MCF 10A (cell line): ENCODE measurements around the gene OPN5. TPM values are rescaled to one million over a fixed set of nuclear protein-coding genes. Genes with fewer than 3 reads are reported as not detected.

Experiments
- BruUV-seq: library from RNA; stranded (reverse); fragments of 400-500 nt; replicated peaks from 2 replicates; lab custom pipeline; 2021; lab: Mats Ljungman, UMichigan
- CTCF ChIA-PET: fragments of 300-600 bp; sonication (Branson Sonifier 250); formaldehyde crosslinking; extraction: SDS; loops from one replicate; lab custom pipeline; 2021; ENCODE audit warnings: antibody characterized with exemption, inconsistent platforms; lab: Yijun Ruan, JAX
- POLR2A ChIA-PET: fragments of 300-600, 350-650 bp; sonication (Branson Sonifier 250); formaldehyde crosslinking; extraction: SDS; loops from one replicate; lab custom pipeline; 2020; ENCODE audit warnings: antibody characterized with exemption, inconsistent platforms; lab: Yijun Ruan, JAX
- DNase-seq: peaks from one replicate; pipeline ENCODE4 v3.0.0-alpha.2; 2018; ENCODE audit not compliant: unreplicated experiment
- H3K27ac Mint-ChIP-seq: one replicate; pipeline ENCODE4 v1.8.0; 2022; ENCODE audit warnings: mild to moderate bottlenecking, low read depth, mixed read lengths; ENCODE audit not compliant: unreplicated experiment
- H3K27me3 Mint-ChIP-seq: one replicate; pipeline ENCODE4 v1.8.0; 2022; ENCODE audit warnings: mixed read lengths; ENCODE audit not compliant: insufficient read depth, unreplicated experiment
- H3K36me3 Mint-ChIP-seq: one replicate; pipeline ENCODE4 v1.8.0; 2022; ENCODE audit warnings: mild to moderate bottlenecking, moderate library complexity, mixed read lengths; ENCODE audit not compliant: insufficient read depth, unreplicated experiment
- H3K4me1 Mint-ChIP-seq: one replicate; pipeline ENCODE4 v1.8.0; 2022; ENCODE audit warnings: mixed read lengths; ENCODE audit not compliant: insufficient read depth, unreplicated experiment
- H3K4me3 Mint-ChIP-seq: one replicate; pipeline ENCODE4 v1.8.0; 2022; ENCODE audit warnings: mild to moderate bottlenecking, moderate library complexity, mixed read lengths; ENCODE audit not compliant: unreplicated experiment
- H3K9me3 Mint-ChIP-seq: one replicate; pipeline ENCODE4 v1.8.0; 2022; ENCODE audit warnings: mixed read lengths; ENCODE audit not compliant: unreplicated experiment
- CTCF ChIP-seq: fragments of 200-600 bp; IDR thresholded peaks from one replicate; pipeline ENCODE4 v1.8.0; 2022; ENCODE audit warnings: antibody characterized with exemption, mild to moderate bottlenecking; ENCODE audit not compliant: unreplicated experiment
- intact Hi-C: fragments of 100-400 bp; cut with micrococcal nuclease; formaldehyde crosslinking; loops from 2 replicates; pipeline ENCODE4 v1.14.1; 2022
- total RNA-seq: library from RNA; stranded (reverse); gene quantifications from 2 replicates; pipeline ENCODE4 v1.2.3, GENCODE V29; 2022

OPN5 gene
- total RNA-seq, 1 experiment from 2014 or later: not detected

GRCh38 chr6:47854971-47855370, 73.1 kb downstream of the OPN5 start:
- H3K4me3 Mint-ChIP-seq: no peak overlapping the region
- H3K4me1 Mint-ChIP-seq: peaks cover 5% of the 10 kb centered on the region
- CTCF ChIA-PET: interaction anchor here (0.6 kb wide), 2 partner anchors 9 to 68 kb away, joined by 3 read pairs; no protein-coding TSS in a partner anchor

GRCh38 chr6:47859175-47859574, 77.3 kb downstream of the OPN5 start:
- Mint-ChIP-seq H3K9me3 (no peaks in the 10 kb centered on the region), H3K27me3 (no peaks in the 10 kb centered on the region), H3K4me1 (no peaks in the 10 kb centered on the region), H3K36me3 (no peaks in the 10 kb centered on the region), H3K27ac (no peak overlapping the region), H3K4me3 (no peak overlapping the region)
- POLR2A ChIA-PET: no interaction called here
- intact Hi-C loops: no loop called here
- no peak for TF ChIP-seq CTCF
- no peak for DNase-seq
- CTCF ChIA-PET: interaction anchor here (0.6 kb wide), 2 partner anchors 1673 to 1698 kb away, joined by 3 read pairs; no protein-coding TSS in a partner anchor
- no TSS peak for BruUV-seq

More at GRCh38 chr6:47854971-47855370, 73.1 kb downstream of the OPN5 start:
- Mint-ChIP-seq H3K9me3 (no peaks in the 10 kb centered on the region), H3K27me3 (no peaks in the 10 kb centered on the region), H3K27ac (no peak overlapping the region), H3K36me3 (no peaks in the 10 kb centered on the region)
- POLR2A ChIA-PET: interaction anchor here (0.6 kb wide), 1 partner anchor 13 kb away, joined by 4 read pairs; no protein-coding TSS in a partner anchor
- TF ChIP-seq CTCF: no peak
- intact Hi-C loops: no loop called here
- no peak for DNase-seq
- no TSS peak for BruUV-seq

- H3K4me3 Mint-ChIP-seq: no peak overlapping the region
- H3K9me3 Mint-ChIP-seq: no peaks in the 10 kb centered on the region
- POLR2A ChIA-PET: no interaction called here
- CTCF ChIA-PET: interaction anchor here (0.6 kb wide), 1 partner anchor 10 kb away, joined by 3 read pairs; no protein-coding TSS in a partner anchor
- no TSS peak for BruUV-seq
- no peak for TF ChIP-seq CTCF
- H3K27ac Mint-ChIP-seq: no peak overlapping the region
- DNase-seq: no peak
- no peaks in the 10 kb centered on the region for H3K27me3 Mint-ChIP-seq
- intact Hi-C loops: no loop called here
- no peaks in the 10 kb centered on the region for H3K4me1 Mint-ChIP-seq
- no peaks in the 10 kb centered on the region for H3K36me3 Mint-ChIP-seq
Measured at GRCh38 chr6:47862731-47863130, 80.9 kb downstream of the OPN5 start.

GRCh38 chr6:47865206-47865605, 83.4 kb downstream of the OPN5 start:
- ChIA-PET CTCF (no interaction called here), POLR2A (interaction anchor here (1.8 kb wide), 1 partner anchor 9 kb away, joined by 4 read pairs; no protein-coding TSS in a partner anchor)
- Mint-ChIP-seq H3K9me3 (no peaks in the 10 kb centered on the region), H3K4me1 (no peaks in the 10 kb centered on the region), H3K4me3 (no peak overlapping the region), H3K27me3 (no peaks in the 10 kb centered on the region), H3K27ac (no peak overlapping the region), H3K36me3 (no peaks in the 10 kb centered on the region)
- DNase-seq: no peak
- BruUV-seq: no TSS peak
- intact Hi-C loops: no loop called here
- TF ChIP-seq CTCF: no peak
